ENCODE results near the gene NALCN. TPM values are rescaled to one million over a fixed set of nuclear protein-coding genes. Genes with fewer than 3 reads are reported as not detected.

NALCN gene
- total RNA-seq, 1 donor from 2014 or later: 0.81 TPM

- no peaks in the 10 kb centered on the region for H3K27me3 Mint-ChIP-seq (ENCODE audit: unreplicated experiment)
- H3K9me3 Mint-ChIP-seq (ENCODE audit: unreplicated experiment): no peaks in the 10 kb centered on the region
- H3K36me3 Mint-ChIP-seq (ENCODE audit: unreplicated experiment): no peaks in the 10 kb centered on the region
- H3K4me3 Mint-ChIP-seq (ENCODE audit: unreplicated experiment): no peak overlapping the region
- no peak overlapping the region for H3K27ac Mint-ChIP-seq (ENCODE audit: unreplicated experiment)
- H3K4me1 Mint-ChIP-seq (ENCODE audit: low read depth, unreplicated experiment): peaks cover 2% of the 10 kb centered on the region
- TF ChIP-seq CTCF (IDR thresholded peaks at IDR 0.05; ENCODE audit: partially characterized antibody, unreplicated experiment): no peak
- no peak for DNase-seq
Measured at GRCh38 chr13:101179021-101179420, 237.3 kb downstream of the NALCN start.

GRCh38 chr13:101178406-101178805, 237.9 kb downstream of the NALCN start:
- Mint-ChIP-seq H3K4me3 (ENCODE audit: unreplicated experiment) (no peak overlapping the region), H3K9me3 (ENCODE audit: unreplicated experiment) (no peaks in the 10 kb centered on the region), H3K4me1 (ENCODE audit: low read depth, unreplicated experiment) (peaks cover 2% of the 10 kb centered on the region), H3K27ac (ENCODE audit: unreplicated experiment) (no peak overlapping the region), H3K27me3 (ENCODE audit: unreplicated experiment) (no peaks in the 10 kb centered on the region), H3K36me3 (ENCODE audit: unreplicated experiment) (no peaks in the 10 kb centered on the region)
- no peak for DNase-seq
- TF ChIP-seq CTCF (IDR thresholded peaks at IDR 0.05; ENCODE audit: partially characterized antibody, unreplicated experiment): no peak

- Mint-ChIP-seq H3K36me3 (ENCODE audit: unreplicated experiment) (no peaks in the 10 kb centered on the region), H3K4me1 (ENCODE audit: low read depth, unreplicated experiment) (peaks cover 2% of the 10 kb centered on the region), H3K27me3 (ENCODE audit: unreplicated experiment) (no peaks in the 10 kb centered on the region), H3K27ac (ENCODE audit: unreplicated experiment) (no peak overlapping the region), H3K9me3 (ENCODE audit: unreplicated experiment) (peaks cover 1% of the 10 kb centered on the region), H3K4me3 (ENCODE audit: unreplicated experiment) (no peak overlapping the region)
- no peak for TF ChIP-seq CTCF (IDR thresholded peaks at IDR 0.05; ENCODE audit: partially characterized antibody, unreplicated experiment)
- no peak for DNase-seq
Measured at GRCh38 chr13:101170306-101170705, 246.0 kb downstream of the NALCN start.

GRCh38 chr13:101157261-101157660, 259.0 kb downstream of the NALCN start:
- Mint-ChIP-seq H3K4me3 (ENCODE audit: unreplicated experiment) (no peak overlapping the region), H3K27me3 (ENCODE audit: unreplicated experiment) (no peaks in the 10 kb centered on the region), H3K4me1 (ENCODE audit: low read depth, unreplicated experiment) (peaks cover 14% of the 10 kb centered on the region), H3K9me3 (ENCODE audit: unreplicated experiment) (no peaks in the 10 kb centered on the region), H3K36me3 (ENCODE audit: unreplicated experiment) (no peaks in the 10 kb centered on the region), H3K27ac (ENCODE audit: unreplicated experiment) (no peak overlapping the region)
- no peak for TF ChIP-seq CTCF (IDR thresholded peaks at IDR 0.05; ENCODE audit: partially characterized antibody, unreplicated experiment)
- no peak for DNase-seq

- no peak overlapping the region for H3K4me3 Mint-ChIP-seq (ENCODE audit: unreplicated experiment)
- no peaks in the 10 kb centered on the region for H3K36me3 Mint-ChIP-seq (ENCODE audit: unreplicated experiment)
- no peak for DNase-seq
- H3K27me3 Mint-ChIP-seq (ENCODE audit: unreplicated experiment): no peaks in the 10 kb centered on the region
- peaks cover 22% of the 10 kb centered on the region for H3K4me1 Mint-ChIP-seq (ENCODE audit: low read depth, unreplicated experiment)
- no peaks in the 10 kb centered on the region for H3K9me3 Mint-ChIP-seq (ENCODE audit: unreplicated experiment)
- TF ChIP-seq CTCF (IDR thresholded peaks at IDR 0.05; ENCODE audit: partially characterized antibody, unreplicated experiment): peak; percentile 60
- H3K27ac Mint-ChIP-seq (ENCODE audit: unreplicated experiment): no peak overlapping the region
Measured at GRCh38 chr13:101155920-101156319, 260.4 kb downstream of the NALCN start.

Data from glutamatergic neuron (in vitro differentiated cells).